ENCODE measurements around the gene OR5B2. TPM values are rescaled to one million over a fixed set of nuclear protein-coding genes. Genes with fewer than 3 reads are reported as not detected.

OR5B2 gene
- total and polyA plus RNA-seq, 2 experiments from 2014 or later, result not detected

DNA sequence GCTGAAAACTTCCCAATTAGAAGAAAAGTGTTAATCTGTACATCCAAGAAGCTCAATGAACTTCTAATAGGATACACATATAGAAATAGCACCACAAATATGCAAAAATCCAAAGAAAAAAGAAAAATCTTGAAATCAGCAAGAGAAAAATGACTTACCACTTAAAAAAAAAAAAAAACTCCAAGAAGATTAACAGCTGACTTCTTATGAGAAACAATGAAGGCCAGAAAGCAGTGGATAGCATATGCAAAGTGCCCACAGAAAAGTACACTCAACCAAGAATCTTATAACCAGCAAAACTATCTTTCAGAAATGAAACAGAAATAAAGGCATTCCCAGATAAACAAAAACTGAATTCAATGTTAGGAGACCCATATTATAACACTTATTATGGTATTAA is 44.0 kb upstream of the OR5B2 start:
- no peaks in the 10 kb centered on the region for H3K27me3 Mint-ChIP-seq (ENCODE audit: insufficient read depth, low read depth, poor library complexity)
- H3F3A ChIP-seq (replicated peaks; ENCODE audit: low read depth), result no peaks in the 10 kb centered on the region
- H3K4me2 ChIP-seq, result no peak overlapping the region

More for the DNA sequence above, 44.0 kb upstream of the OR5B2 start:
- no peak for TF ChIP-seq ZNF114 (CRISPR knock-in tag; IDR thresholded peaks at IDR 0.05)
- TF ChIP-seq STAT1 (IDR thresholded peaks at IDR 0.05; ENCODE audit: unreplicated experiment), result no peak
- TF ChIP-seq NANOG (IDR thresholded peaks at IDR 0.05; ENCODE audit: borderline replicate concordance), result no peak
- TF ChIP-seq, protein P1, sequence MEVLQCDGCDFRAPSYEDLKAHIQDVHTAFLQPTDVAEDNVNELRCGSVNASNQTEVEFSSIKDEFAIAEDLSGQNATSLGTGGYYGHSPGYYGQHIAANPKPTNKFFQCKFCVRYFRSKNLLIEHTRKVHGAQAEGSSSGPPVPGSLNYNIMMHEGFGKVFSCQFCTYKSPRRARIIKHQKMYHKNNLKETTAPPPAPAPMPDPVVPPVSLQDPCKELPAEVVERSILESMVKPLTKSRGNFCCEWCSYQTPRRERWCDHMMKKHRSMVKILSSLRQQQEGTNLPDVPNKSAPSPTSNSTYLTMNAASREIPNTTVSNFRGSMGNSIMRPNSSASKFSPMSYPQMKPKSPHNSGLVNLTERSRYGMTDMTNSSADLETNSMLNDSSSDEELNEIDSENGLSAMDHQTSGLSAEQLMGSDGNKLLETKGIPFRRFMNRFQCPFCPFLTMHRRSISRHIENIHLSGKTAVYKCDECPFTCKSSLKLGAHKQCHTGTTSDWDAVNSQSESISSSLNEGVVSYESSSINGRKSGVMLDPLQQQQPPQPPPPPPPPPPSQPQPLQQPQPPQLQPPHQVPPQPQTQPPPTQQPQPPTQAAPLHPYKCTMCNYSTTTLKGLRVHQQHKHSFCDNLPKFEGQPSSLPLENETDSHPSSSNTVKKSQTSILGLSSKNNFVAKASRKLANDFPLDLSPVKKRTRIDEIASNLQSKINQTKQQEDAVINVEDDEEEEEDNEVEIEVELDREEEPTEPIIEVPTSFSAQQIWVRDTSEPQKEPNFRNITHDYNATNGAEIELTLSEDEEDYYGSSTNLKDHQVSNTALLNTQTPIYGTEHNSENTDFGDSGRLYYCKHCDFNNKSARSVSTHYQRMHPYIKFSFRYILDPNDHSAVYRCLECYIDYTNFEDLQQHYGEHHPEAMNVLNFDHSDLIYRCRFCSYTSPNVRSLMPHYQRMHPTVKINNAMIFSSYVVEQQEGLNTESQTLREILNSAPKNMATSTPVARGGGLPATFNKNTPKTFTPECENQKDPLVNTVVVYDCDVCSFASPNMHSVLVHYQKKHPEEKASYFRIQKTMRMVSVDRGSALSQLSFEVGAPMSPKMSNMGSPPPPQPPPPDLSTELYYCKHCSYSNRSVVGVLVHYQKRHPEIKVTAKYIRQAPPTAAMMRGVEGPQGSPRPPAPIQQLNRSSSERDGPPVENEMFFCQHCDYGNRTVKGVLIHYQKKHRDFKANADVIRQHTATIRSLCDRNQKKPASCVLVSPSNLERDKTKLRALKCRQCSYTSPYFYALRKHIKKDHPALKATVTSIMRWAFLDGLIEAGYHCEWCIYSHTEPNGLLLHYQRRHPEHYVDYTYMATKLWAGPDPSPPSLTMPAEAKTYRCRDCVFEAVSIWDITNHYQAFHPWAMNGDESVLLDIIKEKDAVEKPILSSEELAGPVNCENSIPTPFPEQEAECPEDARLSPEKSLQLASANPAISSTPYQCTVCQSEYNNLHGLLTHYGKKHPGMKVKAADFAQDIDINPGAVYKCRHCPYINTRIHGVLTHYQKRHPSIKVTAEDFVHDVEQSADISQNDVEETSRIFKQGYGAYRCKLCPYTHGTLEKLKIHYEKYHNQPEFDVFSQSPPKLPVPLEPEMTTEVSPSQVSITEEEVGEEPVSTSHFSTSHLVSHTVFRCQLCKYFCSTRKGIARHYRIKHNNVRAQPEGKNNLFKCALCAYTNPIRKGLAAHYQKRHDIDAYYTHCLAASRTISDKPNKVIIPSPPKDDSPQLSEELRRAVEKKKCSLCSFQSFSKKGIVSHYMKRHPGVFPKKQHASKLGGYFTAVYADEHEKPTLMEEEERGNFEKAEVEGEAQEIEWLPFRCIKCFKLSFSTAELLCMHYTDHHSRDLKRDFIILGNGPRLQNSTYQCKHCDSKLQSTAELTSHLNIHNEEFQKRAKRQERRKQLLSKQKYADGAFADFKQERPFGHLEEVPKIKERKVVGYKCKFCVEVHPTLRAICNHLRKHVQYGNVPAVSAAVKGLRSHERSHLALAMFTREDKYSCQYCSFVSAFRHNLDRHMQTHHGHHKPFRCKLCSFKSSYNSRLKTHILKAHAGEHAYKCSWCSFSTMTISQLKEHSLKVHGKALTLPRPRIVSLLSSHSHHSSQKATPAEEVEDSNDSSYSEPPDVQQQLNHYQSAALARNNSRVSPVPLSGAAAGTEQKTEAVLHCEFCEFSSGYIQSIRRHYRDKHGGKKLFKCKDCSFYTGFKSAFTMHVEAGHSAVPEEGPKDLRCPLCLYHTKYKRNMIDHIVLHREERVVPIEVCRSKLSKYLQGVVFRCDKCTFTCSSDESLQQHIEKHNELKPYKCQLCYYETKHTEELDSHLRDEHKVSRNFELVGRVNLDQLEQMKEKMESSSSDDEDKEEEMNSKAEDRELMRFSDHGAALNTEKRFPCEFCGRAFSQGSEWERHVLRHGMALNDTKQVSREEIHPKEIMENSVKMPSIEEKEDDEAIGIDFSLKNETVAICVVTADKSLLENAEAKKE (CRISPR knock-in tag; IDR thresholded peaks at IDR 0.05), result no peak
- TF ChIP-seq, protein P2, sequence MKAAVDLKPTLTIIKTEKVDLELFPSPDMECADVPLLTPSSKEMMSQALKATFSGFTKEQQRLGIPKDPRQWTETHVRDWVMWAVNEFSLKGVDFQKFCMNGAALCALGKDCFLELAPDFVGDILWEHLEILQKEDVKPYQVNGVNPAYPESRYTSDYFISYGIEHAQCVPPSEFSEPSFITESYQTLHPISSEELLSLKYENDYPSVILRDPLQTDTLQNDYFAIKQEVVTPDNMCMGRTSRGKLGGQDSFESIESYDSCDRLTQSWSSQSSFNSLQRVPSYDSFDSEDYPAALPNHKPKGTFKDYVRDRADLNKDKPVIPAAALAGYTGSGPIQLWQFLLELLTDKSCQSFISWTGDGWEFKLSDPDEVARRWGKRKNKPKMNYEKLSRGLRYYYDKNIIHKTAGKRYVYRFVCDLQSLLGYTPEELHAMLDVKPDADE (IDR thresholded peaks at IDR 0.05), result no peak
- no peak for TF ChIP-seq JUNB (IDR thresholded peaks at IDR 0.05; ENCODE audit: unreplicated experiment)
- TF ChIP-seq EZH2phosphoT487 (IDR thresholded peaks at IDR 0.05; ENCODE audit: unreplicated experiment), result no peak
- no peak for TF ChIP-seq EZH2 (IDR thresholded peaks at IDR 0.05; ENCODE audit: low read depth, unreplicated experiment)
- H4K20me1 ChIP-seq (replicated peaks; ENCODE audit: insufficient read depth), result no peaks in the 10 kb centered on the region
- H3K36me3 ChIP-seq (ENCODE audit: insufficient read depth), result 0 out of 2 replicates have a peak, but pooled peaks cover 3% of the 10 kb centered on the region
- no peak overlapping the region for H3K4me3 ChIP-seq
- no peak overlapping the region for H3K4me3 Mint-ChIP-seq
- H3K27me3 ChIP-seq (ENCODE audit: insufficient read depth), result no peaks in the 10 kb centered on the region
- peaks cover 51% of the 10 kb centered on the region for H3K9me3 Mint-ChIP-seq
- H3K36me3 Mint-ChIP-seq (ENCODE audit: low read depth), result peaks cover 13% of the 10 kb centered on the region; the same call in 2 of the 3 replicates
- no peak overlapping the region for H3K27ac ChIP-seq (ENCODE audit: low read depth)
- H3K4me1 ChIP-seq (ENCODE audit: insufficient read depth), result no peaks in the 10 kb centered on the region
- no peak overlapping the region for H2AFZ ChIP-seq
- ATAC-seq (no peak), DNase-seq (ENCODE audit: low spot score) (peak; percentile 8)
- no peaks in the 10 kb centered on the region for H3K4me1 Mint-ChIP-seq
- no peaks in the 10 kb centered on the region for H3K79me2 ChIP-seq (replicated peaks; ENCODE audit: insufficient read depth)
- peaks cover 11% of the 10 kb centered on the region; the same call in 1 of the 2 replicates for H3K9me2 ChIP-seq (ENCODE audit: insufficient read depth)
- no peak overlapping the region for H3K27ac Mint-ChIP-seq
